ENCODE results near the gene KBTBD2.

GRCh38 chr7:32915041-32915536, 23.5 kb upstream of the KBTBD2 start:
- no peak for TF ChIP-seq POLR2A (IDR thresholded peaks at IDR 0.05; ENCODE audit: low read depth, low read length)
- TF ChIP-seq POLR2AphosphoS5 (IDR thresholded peaks at IDR 0.05; ENCODE audit: low read depth, low read length): no peak
